GM12891 (cell line): ENCODE results near the gene SALL3.

Source experiments
- PAX5 ChIP-seq: IDR thresholded peaks from 2 replicates; pipeline ENCODE4 v1.6.1; 2011; ENCODE audit warnings: low read length, moderate library complexity, mild to moderate bottlenecking; ENCODE audit not compliant: insufficient read depth, severe bottlenecking
- POLR2A ChIP-seq: IDR thresholded peaks from 2 replicates; pipeline ENCODE4 v1.6.1; 2011; ENCODE audit warnings: low read depth, low read length, control low read depth
- POLR2AphosphoS5 ChIP-seq: IDR thresholded peaks from 2 replicates; pipeline ENCODE4 v1.6.1; 2011; ENCODE audit warnings: low read depth, low read length, control low read depth
- POU2F2 ChIP-seq: IDR thresholded peaks from 2 replicates; pipeline ENCODE4 v1.6.1; 2011; ENCODE audit warnings: low read depth, mild to moderate bottlenecking, control low read depth, low read length, moderate library complexity
- SPI1 ChIP-seq: IDR thresholded peaks from 2 replicates; pipeline ENCODE4 v1.6.1; 2011; ENCODE audit warnings: low read depth, low read length, control low read depth
- TAF1 ChIP-seq: IDR thresholded peaks from 2 replicates; pipeline ENCODE4 v1.6.1; 2011; ENCODE audit warnings: low read depth, low read length, control low read depth

DNA sequence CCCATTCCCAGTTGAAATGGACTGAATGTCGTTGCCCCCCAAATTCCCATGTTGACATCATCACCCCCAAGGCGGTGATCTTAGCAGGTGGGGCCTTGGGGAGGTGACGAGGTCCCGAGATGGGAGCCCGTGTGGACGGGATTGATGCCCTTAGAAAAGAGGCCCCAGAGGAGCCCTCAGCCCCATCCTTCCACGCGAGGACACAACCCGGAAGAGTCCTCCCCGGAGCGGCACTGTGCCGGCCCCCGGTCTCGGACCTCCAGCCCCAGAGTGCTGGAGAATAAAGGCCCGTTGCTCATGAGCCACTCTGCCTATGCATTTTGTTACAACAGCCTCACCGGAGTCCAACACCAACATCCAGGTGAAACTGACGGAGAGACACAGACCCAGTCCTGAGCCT is 30.4 kb upstream of the SALL3 start:
- TF ChIP-seq POLR2AphosphoS5 (no peak), TAF1 (no peak), POLR2A (no peak), PAX5 (no peak), SPI1 (no peak), POU2F2 (no peak)
